ENCODE results near the gene RNF166.
A peak's percentile ranks its signal among the peaks of the same experiment; 100 is the strongest.
"Not testable (repeated sequence)": the region's sequence is repeated elsewhere in the genome, so short reads cannot be mapped to it uniquely, and the experiment has no call there.

Gene RNF166

DNA sequence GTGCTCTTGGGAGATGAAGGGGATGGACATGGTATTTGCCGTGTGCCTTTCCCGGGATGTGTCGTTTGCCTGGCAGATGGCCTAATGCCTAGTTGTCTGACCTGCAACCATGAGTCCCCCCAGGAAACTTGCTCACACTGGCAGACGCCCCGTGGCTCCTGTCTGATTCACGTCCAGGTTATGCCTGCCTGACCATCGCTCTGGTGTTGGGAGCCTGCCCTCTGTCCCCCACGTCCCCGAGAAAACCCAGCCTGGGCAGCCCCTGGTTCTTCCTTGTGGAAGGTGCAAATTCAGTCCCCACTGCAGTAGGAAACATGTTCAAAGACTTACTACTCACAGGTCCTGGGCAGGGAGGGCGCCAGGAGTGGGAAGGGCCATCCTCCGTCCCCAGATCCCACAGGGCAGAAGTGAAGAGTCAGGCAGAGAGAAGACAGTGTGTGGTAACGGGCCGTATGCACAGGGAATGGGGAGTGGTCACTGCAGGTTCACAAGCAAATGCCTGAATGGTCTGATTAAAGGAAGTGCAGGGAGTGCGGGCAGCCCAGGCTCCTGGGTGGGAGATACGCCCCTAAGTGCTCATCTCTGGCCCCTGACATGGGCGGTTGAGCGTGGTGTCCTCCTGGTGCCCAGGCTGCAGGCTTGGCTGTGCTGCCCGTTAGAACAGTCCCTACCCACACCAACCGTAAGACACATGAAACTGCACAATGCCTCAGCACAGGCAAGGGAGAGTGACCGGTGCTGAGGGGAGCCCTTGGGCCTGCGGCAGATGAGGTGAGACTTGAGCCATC lies 15.7 kb downstream of the RNF166 start:
- no peak for DNase-seq

DNA sequence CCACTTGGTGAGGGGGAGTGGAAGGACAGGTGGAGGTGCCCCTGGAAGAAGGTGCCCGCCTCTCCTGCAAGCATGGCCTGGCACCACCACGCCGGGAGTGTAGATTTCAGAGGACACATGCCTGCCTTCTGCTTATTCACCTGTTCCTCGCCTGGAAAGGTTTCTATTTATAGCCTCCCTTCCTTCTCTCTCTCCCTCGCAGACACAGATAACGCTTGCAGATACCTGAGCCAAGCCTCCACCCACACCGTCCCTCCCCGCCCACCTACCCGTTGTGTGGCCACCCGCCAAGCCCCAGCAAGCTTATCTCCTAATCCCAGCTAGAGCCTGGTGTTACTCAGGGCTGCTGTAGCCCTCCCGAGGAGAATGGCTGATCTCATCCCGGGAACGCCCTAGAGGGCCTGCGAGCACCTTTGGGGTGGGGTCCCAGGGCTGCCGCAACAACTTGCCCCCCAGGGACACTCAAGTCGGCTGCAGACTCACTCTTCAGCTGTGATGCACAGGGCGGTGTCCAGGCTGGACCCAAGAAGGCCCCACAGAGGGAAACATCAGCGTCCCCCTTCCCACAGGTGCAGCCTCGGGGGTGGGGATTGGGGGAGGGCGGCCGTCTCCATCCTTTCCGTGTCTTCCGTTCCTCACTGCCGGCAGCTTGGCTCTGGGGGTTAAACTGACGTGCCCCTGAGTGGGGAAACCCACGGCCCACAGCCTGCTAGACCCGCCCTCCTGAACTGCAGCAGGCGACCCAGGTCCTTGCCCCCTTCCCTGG lies 18.0 kb downstream of the RNF166 start:
- DNase-seq, result no peak

DNA sequence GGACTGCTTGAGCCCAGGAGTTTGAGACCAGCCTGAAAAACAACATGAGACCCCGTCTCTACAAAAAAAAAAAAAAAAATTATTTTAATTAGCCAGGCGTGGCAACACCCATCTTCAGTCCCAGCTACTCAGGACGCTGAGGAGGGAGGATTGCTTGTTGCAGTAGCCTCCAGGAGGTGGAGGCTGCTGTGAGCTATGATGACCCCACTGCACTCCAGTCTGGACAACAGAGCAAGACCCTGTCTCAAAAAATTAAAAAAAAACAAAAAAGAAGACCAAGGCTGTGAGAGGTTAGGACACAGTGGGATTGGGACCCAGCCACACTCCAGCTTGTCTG lies 18.6 kb downstream of the RNF166 start:
- no peak for DNase-seq

DNA sequence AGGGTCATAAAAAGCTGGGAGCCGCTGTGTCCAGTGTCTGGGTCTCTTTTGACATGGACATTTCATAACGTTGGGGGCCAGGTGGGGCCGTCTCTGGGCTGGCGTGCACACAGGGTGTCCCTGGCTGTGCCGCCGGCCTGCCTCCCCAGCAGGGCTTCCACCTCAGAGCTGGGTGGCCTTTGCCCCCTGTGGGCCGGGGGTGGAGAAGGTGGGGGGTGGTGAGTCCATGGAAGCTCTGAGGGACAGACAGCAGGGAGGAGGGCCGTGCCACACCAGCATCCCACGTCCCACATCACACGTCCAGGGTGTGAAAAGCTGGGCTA lies 19.0 kb downstream of the RNF166 start:
- DNase-seq, result no peak

DNA sequence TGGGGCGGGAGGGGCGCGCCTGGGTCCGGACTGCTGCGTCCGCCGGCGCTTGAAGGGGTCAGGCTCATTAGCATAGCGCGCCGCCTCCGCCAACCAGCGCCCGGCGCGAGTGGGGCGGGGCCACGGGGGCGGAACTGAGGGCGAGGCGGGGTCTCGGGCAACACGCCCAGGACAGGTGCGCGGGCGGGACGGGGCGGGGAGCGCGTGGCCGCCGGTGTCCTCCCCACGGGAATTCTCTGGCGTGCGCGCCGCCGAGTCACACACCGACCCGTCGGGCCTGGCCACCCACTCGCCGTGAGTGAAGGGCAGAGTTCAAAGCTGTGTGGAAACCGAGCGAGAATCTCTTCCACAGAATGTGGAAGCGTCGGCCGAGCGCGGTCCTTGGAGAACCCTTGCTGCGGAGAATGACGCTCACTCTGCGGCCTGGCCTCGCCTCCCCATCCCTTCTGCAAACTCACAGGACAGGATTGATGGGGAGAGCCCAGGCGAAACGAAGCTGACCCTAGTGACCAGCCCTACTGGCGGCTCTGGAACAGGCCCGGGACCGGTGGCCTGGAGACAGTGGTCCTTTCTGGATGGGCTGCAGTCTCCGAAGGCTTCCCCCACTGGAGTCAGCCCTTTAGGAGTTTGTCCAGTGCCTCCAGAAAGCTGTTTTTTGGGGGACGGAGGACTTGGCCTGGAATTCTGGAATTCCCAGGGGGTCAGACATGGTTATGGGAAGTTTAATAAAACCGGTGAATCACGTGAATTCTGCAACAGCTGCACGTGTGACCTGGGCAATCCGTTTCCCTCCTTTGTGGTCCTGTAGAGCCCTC lies 19.6 kb downstream of the RNF166 start, which contains the start of gene SNAI3:
Gene SNAI3, minus strand, starts transcription at position 69 of the 815 bp plus-strand sequence. CDS start 101 bp downstream, outside the sequence.
- peak; percentile 45 for DNase-seq

DNA sequence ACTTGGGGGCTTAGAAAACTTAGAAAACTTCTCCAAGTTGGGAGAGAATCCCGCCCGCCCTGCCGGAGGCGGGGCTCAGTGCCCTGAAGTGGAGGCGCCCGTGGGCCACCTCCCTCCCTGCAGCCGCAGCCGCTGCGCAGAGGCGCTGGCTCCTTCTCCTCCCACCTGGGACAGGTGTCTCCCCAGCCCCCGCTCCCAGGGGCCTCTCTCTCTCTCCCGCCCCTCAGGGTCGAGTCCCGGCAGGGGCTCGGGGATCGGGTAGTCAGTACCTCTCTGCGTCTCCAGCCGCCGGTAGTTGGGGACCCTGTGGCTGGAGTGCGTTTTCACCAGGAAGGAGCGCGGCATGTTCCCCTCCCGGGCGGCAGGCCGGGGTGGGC lies 20.2 kb downstream of the RNF166 start:
- DNase-seq, result no peak

DNA sequence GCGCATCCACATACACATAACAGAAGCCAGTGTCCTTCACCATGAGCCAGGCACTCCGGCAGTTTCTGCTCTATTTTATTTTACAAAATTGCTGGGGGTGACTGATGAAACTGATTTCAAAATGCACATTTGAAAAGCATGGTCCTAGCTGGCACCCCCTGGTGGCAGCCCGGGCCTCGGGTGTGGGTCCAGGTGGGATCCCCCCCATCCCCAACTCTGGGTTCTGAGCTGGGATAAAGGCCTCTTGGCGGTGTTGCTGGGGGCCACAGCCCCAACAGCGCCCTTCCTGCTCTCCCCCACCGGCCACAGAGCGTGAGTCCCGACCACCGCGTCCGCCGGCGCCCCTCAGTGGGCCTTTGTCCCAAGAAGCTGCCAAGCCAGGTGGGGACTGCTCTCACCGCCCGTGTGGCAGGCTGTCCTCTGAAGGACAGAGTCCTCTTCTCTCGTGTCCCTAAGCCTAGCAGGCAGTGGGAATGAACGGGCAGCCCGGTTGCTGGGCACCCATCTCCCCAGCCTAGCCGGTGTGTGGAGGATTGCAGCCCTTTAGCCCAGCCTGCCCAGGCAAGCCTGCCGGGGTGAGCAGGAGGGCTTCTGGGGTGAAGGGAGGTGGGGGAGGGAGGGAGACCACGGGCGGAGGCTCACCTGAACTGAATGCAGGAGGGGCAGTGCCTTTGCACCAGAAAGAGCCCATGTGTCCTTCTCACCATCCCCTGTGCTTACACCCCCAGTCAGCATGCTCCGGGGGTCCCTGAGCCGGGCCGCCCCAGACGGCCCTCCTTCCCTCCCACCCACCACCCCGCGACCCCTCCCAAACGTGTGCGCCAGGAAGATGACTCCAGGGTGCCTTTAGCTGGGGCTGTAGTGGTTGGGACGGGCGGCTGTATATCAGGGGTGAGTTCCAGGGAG lies 20.8 kb downstream of the RNF166 start:
- peak; percentile 42 for DNase-seq

DNA sequence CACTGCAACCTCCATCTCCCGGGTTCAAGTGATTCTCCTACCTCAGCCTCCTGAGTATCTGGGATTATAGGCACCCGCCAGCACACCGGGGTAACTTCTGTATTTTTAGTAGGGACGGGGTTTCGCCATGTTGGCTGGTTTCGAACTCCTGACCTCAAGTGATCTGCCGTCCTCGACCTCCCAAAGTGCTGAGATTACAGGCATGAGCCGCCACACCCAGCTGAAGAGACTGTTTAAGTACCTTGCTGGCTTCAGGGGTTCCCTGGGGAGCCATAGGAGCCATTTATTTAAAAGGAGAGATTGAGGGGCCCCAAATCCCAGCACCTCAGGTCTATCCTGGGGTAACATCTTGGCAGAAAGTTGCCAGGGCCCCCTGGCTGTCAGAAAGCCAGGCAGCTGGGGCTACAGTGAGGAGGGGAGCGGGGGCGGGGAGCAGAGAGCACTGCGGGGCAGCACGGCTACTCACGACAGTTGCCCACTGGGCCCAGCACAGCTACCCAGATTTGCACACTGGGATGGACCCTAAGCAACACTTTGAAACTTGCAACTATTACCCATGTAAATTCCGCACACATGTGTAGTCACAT lies 21.5 kb downstream of the RNF166 start:
- no peak for DNase-seq

DNA sequence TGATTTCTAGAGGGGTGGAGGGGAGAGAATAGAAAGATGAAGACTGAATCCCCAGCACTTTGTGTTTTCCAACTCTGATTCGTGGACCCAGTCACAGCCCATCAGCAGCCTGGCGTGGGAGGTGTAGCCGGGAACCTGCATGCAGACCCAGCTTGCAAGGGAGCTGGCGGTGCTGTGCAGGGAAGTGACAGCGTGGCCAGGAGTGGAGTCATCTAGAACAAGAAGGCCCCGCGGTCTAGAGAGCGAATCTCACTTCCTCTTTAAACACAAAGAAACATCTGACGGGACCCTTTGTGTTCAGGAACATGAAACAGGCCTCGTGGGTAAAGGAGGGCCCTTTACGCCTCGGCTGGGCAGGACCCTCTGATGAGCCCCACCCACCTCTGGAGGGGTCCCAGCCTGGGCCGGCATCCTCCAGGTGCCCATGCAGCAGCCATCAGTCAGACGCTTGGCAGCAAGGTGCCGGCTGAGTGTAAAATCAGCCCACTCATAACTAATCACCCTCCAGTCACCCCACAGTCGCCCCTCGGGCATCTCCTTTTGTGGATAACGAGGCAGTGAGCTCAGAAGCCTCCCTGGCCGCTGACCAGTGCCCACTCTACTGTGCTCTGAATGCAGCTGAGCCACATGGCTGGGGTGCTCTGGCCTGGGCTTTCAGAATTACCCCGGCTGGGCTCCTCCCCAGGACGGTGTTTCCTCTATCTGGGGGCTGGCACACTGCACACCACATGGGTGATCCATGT lies 24.3 kb downstream of the RNF166 start:
- peak; percentile 80 for DNase-seq

DNA sequence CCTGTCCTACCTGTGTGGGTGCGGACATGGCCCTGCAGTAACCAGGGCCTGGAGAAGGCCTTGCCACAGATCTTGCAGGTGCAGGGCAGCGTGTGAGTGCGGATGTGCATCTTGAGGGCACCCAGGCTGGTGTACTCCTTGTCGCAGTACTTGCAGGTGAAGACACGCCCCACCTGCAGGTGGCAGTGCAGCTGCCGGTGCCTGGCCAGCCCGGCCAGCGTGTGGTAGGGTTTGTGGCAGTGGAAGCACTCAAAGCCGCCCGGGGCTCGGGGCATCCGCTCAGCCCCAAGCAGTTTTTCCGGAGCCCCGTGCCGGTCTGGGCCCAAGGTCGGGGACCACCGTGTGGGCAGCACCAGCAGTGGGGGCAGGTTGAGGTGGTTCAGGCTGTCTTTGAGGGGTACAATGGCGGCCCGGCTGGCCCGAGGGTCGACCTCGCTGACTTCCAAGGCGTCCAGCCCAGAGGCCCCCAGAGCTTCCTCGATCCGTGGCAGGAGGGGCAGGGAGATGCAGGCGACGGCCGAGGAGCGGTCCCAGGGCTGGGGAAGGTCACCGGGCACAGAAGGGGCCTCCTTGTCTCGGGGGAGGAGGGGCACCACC lies 25.0 kb downstream of the RNF166 start:
- DNase-seq, result no peak

DNA sequence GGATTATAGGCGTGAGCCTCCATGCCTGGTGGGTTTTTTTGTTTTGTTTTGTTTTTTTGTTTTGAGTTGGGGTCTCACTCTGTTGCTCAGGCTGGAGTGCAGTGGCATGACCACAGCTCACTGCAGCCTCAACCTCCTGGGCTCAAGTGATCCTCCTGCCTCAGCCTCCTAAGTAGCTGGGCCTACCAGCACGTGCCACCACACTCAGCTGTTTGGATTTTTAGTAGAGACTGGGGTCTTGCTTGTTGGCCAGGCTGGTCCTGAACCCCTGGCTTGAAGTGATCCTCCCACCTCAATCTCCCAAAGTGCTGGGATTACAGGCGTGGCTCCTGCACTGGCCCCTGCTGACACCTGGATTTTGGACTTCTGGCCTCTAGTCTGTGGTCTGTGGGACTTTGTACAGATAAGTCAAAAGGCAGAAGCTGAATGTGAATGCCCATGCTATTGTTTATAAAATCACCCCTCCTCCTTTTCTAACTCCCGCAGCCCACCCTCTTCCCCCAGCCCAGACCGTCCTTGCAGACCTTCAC lies 25.6 kb downstream of the RNF166 start:
- DNase-seq, result no peak

DNA sequence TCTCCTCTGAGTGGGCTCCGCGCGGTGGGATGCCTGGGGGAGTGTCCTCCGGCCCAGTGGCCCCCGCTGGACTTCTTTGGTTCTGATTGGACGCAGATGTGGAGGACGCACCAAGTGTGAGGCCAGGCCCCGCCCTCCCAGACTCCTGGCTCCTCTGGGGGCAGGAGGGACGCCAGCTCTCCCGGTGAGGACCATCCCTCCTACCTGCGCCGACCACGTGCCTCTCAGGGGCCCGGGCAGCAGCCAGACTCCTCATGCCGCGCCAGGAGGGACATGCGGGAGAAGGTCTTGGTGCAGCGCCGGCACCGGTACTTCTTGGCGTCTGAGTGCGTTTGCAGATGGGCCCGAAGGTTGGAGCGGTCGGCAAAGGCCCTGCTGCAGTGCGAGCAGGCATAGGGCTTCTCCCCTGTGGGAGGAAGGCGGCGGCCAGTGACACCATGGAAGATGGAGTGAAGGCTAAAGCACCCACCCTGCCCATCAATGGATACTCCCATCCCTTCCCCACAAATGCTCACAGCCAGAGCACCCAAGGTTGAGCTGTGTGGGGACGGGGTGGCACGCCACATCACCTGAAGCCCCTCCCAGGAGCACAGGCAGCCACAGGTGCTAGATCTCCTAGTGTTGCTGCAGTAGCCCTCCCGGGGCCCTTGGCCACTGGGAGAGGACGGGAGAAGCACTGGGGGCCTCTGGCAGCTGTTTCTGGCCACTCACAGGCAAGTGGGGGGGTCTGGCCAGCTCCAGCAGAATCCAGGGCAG lies 27.8 kb downstream of the RNF166 start:
- no peak for DNase-seq

DNA sequence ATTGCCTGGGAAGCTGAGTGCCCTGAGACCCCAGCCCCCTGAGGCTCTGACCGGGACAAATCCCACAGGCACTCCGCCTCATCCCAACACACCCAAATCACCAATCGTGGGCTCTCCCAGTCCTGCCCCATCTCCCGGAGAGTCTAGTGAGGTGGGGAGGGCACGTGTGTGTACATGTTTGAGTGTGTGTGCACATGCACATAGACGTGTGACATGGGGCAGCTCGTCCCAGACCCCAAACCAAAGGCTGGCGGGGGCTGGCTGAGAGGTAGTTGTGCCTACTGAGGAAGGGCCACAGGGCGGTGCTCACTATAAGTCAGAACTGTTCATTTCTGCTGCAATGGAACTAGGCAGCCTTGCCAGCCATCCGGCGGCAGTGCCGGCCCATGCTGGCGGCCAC lies 28.5 kb downstream of the RNF166 start:
- DNase-seq, result no peak

DNA sequence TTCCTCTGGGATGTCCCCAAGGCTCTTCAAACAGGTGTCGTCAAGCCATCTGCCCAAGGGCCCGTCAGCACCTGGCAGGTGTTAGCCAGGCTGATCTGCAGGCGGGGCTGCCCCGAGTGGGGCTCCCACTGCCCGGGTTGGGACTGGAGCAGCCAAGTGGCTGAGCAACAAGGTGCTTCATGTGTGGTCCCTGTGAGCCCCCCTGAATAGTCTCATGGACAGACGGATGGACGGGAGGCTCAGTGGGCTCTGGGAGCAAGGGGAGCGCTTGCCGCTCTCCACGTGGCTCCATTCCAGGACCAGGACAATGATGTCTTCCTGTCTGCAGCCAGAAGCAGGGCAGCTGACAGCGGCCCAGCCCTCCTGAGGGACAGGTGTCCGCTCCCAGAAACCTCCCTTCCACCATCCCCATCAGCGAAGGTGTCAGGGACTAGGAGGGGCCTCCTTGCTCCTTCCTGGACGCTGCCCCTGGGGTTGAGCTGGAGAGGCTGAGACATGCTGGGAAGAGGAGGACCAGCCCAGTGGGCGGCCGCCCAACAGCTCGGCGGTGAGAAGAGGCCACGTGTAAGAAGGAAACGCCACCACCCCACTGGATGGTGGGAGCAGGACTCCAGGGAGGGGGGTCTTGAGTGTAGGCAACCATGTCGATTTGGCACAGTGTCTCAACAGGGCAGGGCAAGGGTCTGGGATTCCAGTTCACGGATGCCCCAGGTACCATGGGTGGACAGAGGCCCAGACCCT lies 29.5 kb downstream of the RNF166 start:
- no peak for DNase-seq

DNA sequence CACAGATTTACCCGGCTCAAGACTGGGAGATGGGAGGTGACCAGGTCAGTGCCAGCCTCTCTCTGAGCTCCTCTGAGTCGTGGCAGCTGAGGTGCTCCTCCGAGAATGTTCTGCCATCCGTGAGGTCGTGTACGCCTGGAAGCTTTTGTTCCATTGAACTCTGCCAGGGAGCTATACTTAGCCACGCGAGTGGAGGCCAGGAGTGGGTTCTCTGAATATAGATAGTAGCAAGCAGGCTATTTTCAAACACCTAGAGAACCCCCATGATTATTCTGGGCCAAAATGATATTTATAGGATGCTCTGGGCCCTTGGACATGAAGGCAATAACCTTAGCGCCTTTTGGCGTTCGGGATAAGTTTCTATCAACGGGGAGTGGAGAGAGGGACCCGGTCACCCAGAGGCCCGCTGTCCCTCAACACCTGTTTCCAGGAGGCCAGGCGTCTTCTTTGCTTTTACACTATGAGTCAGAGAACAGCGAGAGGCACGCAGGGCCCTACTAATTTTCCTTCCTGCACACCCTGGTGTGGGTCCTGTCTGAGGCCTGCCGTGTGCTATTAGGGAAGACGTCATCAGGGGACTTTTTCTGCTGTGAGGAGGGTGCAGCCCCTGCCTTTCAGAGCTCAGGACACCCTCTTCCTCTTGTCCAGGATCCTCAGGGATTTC lies 32.4 kb downstream of the RNF166 start:
- DNase-seq, result no peak

DNA sequence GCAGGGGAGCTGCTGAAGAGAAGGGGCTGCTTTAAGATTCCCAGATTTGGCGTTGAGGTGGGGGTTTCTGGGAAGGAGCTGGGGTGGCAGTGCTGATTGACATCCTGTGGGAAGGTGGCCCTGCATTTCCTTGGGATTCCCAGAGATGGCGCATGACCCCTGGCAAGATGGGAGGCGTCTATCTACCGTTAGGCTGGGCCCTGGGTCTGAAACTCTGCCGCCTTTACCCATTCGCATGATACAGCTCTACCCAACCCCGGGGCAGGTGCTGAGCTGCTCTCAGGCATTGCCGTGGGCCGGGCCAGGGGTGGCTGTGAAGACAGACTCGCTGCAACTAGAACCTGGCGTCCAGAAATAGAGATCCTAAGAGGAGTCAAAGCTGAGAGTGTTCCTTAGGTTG lies 33.4 kb downstream of the RNF166 start:
- DNase-seq, result no peak

DNA sequence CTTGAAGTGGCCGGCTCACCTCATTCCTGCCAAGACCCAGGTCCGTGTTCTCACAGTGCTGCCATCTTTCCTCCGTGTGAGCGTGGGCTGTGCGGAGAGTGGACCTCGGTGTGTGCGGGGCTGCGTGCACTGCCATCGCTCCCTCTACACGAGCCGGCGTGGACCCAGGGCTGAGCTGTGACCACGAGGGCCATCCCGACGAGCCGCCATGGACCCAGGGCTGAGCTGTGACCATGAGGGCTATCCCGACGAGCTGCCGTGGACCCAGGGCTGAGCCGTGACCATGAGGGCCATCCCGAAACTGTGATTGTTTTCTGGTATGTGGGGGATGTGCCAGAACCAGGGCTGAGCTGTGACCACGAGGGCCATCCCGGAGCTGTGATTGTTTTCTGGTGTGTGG lies 34.4 kb downstream of the RNF166 start:
- no peak for DNase-seq

DNA sequence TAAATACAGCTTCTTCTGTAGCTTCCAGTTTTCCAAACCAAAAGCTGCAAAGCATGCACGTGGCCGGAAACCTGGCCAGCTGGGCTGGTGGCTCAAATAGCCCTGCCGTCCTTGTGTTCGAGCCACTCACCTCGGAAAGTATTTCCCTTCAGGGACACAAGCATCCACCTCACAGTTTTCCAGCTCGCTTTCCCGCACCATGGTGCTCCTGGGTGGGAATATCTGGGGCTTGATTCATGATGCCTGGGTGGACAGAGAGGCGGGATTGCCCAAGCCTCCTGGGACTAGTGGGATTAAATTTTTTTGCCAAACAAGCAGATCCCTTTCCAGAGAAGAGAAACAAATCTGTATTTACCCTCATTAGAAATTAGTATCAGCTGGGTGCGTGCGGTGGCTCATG lies 36.2 kb downstream of the RNF166 start:
- DNase-seq, result no peak

DNA sequence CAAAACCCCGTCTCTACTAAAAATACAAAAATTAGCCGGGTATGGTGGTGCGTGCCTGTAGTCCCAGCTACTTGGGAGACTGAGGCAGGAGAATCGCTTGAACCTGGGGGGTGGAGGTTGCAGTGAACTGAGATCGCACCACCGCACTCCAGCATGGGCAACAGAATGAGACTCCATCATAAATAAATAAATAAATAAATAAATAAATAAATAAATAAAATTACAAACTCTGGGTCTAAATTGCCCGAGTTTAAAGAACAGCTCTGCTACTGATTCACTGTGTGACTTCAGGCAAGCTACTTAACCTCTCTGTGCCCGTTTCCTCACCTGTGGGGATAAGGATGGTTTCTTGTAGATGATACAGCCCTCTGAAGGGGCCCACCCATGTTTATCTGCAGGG lies 36.7 kb downstream of the RNF166 start:
- DNase-seq, result not testable (repeated sequence)

Measured in GF-D8 (cell line).